PC-3 (cell line): Measurements from ENCODE around the gene RC3H2. TPM values are rescaled to one million over a fixed set of nuclear protein-coding genes. Genes with fewer than 3 reads are reported as not detected.

ENCODE experiments used
- ATAC-seq: fragments of 200-7000 bp; cut with Tn5 transposase; 2 replicates; pipeline ENCODE4 v1.9.1; 2020; ENCODE audit warnings: mild to moderate bottlenecking, moderate library complexity
- BruUV-seq: library from RNA; stranded (reverse); fragments of 400-500 nt; replicated peaks from 2 replicates; lab custom pipeline; 2021; lab: Mats Ljungman, UMichigan
- CTCF ChIA-PET: fragments of 300-600 bp; sonication (Branson Sonifier 250); formaldehyde crosslinking; loops from one replicate; lab custom pipeline; 2022; ENCODE audit warnings: antibody characterized with exemption; lab: Charles Lee
- POLR2A ChIA-PET: fragments of 300-600 bp; sonication (Branson Sonifier 250); formaldehyde crosslinking; loops from one replicate; lab custom pipeline; 2022; ENCODE audit warnings: antibody characterized with exemption; ENCODE audit not compliant: unreplicated experiment; lab: Charles Lee
- DNase-seq: peaks from one replicate; pipeline ENCODE4 v3.0.0-alpha.2; 2015
- H2AFZ ChIP-seq: fragments of 300-600 bp; sonication (generic); 2 replicates; pipeline ENCODE4 v1.6.0; 2016; ENCODE audit warnings: antibody characterized with exemption, low read length
- H3F3A ChIP-seq: fragments of 300-600 bp; sonication (generic); one replicate; pipeline ENCODE4 v1.6.0; 2017; ENCODE audit warnings: antibody characterized with exemption, low read length, control low read depth, mild to moderate bottlenecking; ENCODE audit not compliant: unreplicated experiment
- H3K27ac ChIP-seq: fragments of 300-600 bp; sonication (generic); 2 replicates; pipeline ENCODE4 v1.5.1; 2016; ENCODE audit warnings: mild to moderate bottlenecking, low read length
- H3K27me3 ChIP-seq: fragments of 300-600 bp; sonication (generic); 2 replicates; pipeline ENCODE4 v1.6.1; 2016; ENCODE audit warnings: low read length, mixed read lengths
- H3K36me3 ChIP-seq: fragments of 300-600 bp; sonication (generic); 2 replicates; pipeline ENCODE4 v1.6.1; 2016; ENCODE audit warnings: low read depth, mixed run types, low read length, mixed read lengths
- H3K4me1 ChIP-seq: fragments of 300-600 bp; sonication (generic); 2 replicates; pipeline ENCODE4 v1.5.1; 2016; ENCODE audit warnings: low read length; ENCODE audit not compliant: insufficient read depth
- H3K4me2 ChIP-seq: fragments of 300-600 bp; sonication (generic); 2 replicates; pipeline ENCODE4 v1.6.0; 2016; ENCODE audit warnings: low read length
- H3K4me3 ChIP-seq: fragments of 300-600 bp; sonication (generic); 2 replicates; pipeline ENCODE4 v1.5.1; 2016; ENCODE audit warnings: mild to moderate bottlenecking, low read length, mixed read lengths
- H3K79me2 ChIP-seq: fragments of 300-600 bp; sonication (generic); 2 replicates; pipeline ENCODE4 v1.6.1; 2017; ENCODE audit warnings: low read length, mixed read lengths
- H3K9ac ChIP-seq: fragments of 300-600 bp; sonication (generic); 2 replicates; pipeline ENCODE4 v1.6.0; 2016; ENCODE audit warnings: mild to moderate bottlenecking, low read length
- H3K9me2 ChIP-seq: fragments of 300-600 bp; sonication (generic); replicated peaks from 2 replicates; pipeline ENCODE4 v1.6.1; 2016; ENCODE audit warnings: mixed run types, low read length, mixed read lengths
- H3K9me3 ChIP-seq: fragments of 300-600 bp; sonication (generic); 2 replicates; pipeline ENCODE4 v1.6.1; 2016; ENCODE audit warnings: low read length, mixed read lengths
- H4K20me1 ChIP-seq: fragments of 300-600 bp; sonication (generic); 2 replicates; pipeline ENCODE4 v1.6.1; 2016; ENCODE audit warnings: low read length, mixed read lengths
- CTCF ChIP-seq: fragments of 300-600 bp; sonication (generic); conservative IDR thresholded peaks from 2 replicates; pipeline ENCODE4 v1.5.1; 2017; ENCODE audit warnings: antibody characterized with exemption, low read depth, mild to moderate bottlenecking, low read length
- EZH2 ChIP-seq: fragments of 300-600 bp; sonication (generic); IDR thresholded peaks from one replicate; pipeline ENCODE4 v1.6.1; 2017; ENCODE audit warnings: antibody characterized with exemption, mild to moderate bottlenecking, low read length; ENCODE audit not compliant: unreplicated experiment
- EZH2phosphoT487 ChIP-seq: fragments of 300-600 bp; sonication (generic); IDR thresholded peaks from 2 replicates; pipeline ENCODE4 v1.6.1; 2018; ENCODE audit warnings: mild to moderate bottlenecking, antibody characterized with exemption, low read length, borderline replicate concordance
- intact Hi-C: fragments of 100-400 bp; cut with micrococcal nuclease; formaldehyde crosslinking; loops from 2 replicates; pipeline ENCODE4 v1.9.0; 2023
- total RNA-seq: library from RNA; depleted of rRNA; stranded (reverse); fragments of >200 nt; gene quantifications from 2 replicates; pipeline ENCODE4 v1.2.3, GENCODE V29; 2014

The RC3H2 gene
- total RNA-seq, 1 experiment from 2014 or later, result 23.0 TPM

GRCh38 chr9:122944960-122945888, 40.1 kb upstream of the RC3H2 start:
- H3K27me3 ChIP-seq, result no peaks in the 10 kb centered on the region
- TF ChIP-seq EZH2 (no peak), CTCF (no peak), EZH2phosphoT487 (no peak)
- no peaks in the 10 kb centered on the region for H3F3A ChIP-seq
- CTCF ChIA-PET, result no interaction called here
- intact Hi-C loops, result no loop called here
- H3K4me3 ChIP-seq, result no peak overlapping the region
- BruUV-seq, result no TSS peak
- no peaks in the 10 kb centered on the region; the same call in 1 of the 2 replicates for H4K20me1 ChIP-seq
- H3K36me3 ChIP-seq, result no peaks in the 10 kb centered on the region
- no peak overlapping the region for H3K4me2 ChIP-seq
- H3K9me2 ChIP-seq, result no peaks in the 10 kb centered on the region
- no peak overlapping the region for H3K9ac ChIP-seq
- no peak for DNase-seq
- no peaks in the 10 kb centered on the region for H3K9me3 ChIP-seq
- H3K4me1 ChIP-seq, result peaks cover 19% of the 10 kb centered on the region
- peaks cover 93% of the 10 kb centered on the region for H3K79me2 ChIP-seq
- POLR2A ChIA-PET, result no interaction called here
- no peak overlapping the region for H2AFZ ChIP-seq
- H3K27ac ChIP-seq, result no peak overlapping the region
- ATAC-seq, result no peak

- Histone ChIP-seq H3K79me2 (peaks cover 60% of the 10 kb centered on the region), H3F3A (no peaks in the 10 kb centered on the region), H3K4me1 (peaks cover 3% of the 10 kb centered on the region), H2AFZ (no peak overlapping the region), H3K27me3 (no peaks in the 10 kb centered on the region), H3K4me3 (peak overlapping the region; percentile 86), H3K4me2 (peak overlapping the region; percentile 89), H3K9me3 (no peaks in the 10 kb centered on the region), H3K9ac (peak overlapping the region; percentile 84), H4K20me1 (no peaks in the 10 kb centered on the region; the same call in 1 of the 2 replicates), H3K36me3 (peaks cover 15% of the 10 kb centered on the region; the same call in 1 of the 2 replicates), H3K27ac (peak overlapping the region; percentile 80), H3K9me2 (no peaks in the 10 kb centered on the region)
- TF ChIP-seq EZH2phosphoT487 (no peak), EZH2 (no peak), CTCF (no peak)
- DNase-seq (peak; percentile 12), ATAC-seq (no peak)
- ChIA-PET CTCF (no interaction called here), POLR2A (interaction anchor here (0.5 kb wide), 1 partner anchor 49 kb away, joined by 4 read pairs; no protein-coding TSS in a partner anchor)
- intact Hi-C loops, result loop anchor here (2.0 kb wide), 1 partner anchor 37 kb away; the partner anchor contains the start of gene RC3H2
- BruUV-seq, result TSS peak; percentile 66
Measured at GRCh38 chr9:122941582-122942234, 36.5 kb upstream of the RC3H2 start.
